NCI-H1417 treated with DMSO at 0.1 percent for 48 hours (cell line): ENCODE data around the gene CPT1A.

ENCODE experiments used
- DNase-seq: peaks from one replicate; lab custom pipeline; 2025; lab: John Stamatoyannopoulos, UW

CPT1A gene

DNA sequence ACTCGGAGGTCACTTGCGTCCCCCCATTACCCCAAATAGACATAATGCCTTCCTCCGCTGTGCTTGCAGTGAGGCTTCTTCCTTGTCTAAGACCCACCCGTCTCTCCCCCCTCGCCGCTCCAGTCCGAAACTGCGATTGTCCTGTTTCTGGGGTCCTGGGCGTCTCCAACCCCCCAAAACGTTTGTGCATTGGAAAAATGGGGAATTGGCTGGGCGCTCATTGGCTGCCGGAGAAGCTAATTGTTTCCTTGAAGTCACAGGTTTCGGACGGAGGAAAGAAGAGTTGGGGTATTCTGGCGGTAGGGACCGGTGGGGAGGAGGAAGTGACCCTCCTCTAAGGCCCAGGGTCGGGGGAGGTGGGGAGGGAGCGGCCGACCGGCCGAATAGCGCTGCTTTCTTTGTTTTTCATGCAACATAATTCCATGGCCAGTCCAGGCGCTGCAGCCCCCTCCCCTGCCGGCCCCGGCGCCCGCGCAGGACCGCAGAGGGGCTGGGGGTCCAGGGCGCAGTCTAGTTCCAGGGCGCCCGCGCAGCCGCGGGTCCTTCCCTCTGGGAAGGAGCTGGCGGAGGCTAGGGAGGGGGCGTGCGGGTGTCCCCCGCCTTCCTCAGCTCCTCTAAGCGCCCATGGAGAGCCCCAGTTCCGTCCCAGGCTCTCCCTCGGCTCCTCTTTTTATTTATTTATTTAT is 12.7 kb upstream of the CPT1A start:
- no peak for DNase-seq

DNA sequence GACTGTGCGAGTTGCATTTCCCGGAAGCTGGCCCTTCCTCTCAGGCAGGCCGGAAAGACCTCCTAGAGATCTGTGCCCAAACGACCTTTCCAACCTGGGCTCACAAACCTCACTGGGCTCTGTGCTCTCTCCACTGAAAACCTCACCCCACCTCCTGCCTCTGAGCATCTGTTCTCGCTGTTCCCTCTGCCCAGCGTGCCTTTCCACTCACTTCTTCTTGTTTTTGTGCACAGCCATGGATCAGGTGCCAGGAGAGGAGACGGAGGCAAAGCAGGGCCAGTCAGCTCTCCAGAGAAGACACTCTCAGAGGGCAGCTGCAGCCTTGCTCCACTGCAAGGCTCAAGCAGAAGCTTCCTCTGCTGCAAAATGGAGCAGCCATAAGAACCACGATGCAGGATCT is 10.9 kb upstream of the CPT1A start:
- no peak for DNase-seq

- no peak for DNase-seq
Observed at GRCh38 chr11:68848429-68848828, 6.7 kb upstream of the CPT1A start.

- no peak for DNase-seq
Observed at GRCh38 chr11:68847395-68847794, 5.7 kb upstream of the CPT1A start.

- DNase-seq: no peak
Observed at GRCh38 chr11:68845351-68846002, 3.8 kb upstream of the CPT1A start.

GRCh38 chr11:68844801-68845200 is 3.1 kb upstream of the CPT1A start:
- DNase-seq: no peak

DNA sequence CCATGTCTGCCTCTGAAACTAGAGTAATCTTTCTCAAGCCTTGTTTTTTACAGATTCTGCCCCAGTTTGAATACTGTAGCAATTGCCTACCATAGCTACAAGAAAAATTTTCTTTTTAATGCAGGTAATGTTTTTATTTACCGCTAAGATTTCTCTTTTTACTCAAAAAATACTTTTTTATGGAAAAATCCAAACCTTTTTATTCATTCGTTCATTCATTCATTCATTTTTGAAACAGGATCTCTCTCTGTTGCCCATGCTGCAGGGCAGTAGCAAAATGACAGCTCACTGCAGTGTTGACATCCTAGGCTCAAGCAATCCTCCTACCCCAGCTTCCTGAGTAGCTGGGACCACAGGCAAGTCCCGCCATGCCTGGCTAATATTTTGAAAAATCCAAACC is 2.7 kb upstream of the CPT1A start:
- no peak for DNase-seq

DNA sequence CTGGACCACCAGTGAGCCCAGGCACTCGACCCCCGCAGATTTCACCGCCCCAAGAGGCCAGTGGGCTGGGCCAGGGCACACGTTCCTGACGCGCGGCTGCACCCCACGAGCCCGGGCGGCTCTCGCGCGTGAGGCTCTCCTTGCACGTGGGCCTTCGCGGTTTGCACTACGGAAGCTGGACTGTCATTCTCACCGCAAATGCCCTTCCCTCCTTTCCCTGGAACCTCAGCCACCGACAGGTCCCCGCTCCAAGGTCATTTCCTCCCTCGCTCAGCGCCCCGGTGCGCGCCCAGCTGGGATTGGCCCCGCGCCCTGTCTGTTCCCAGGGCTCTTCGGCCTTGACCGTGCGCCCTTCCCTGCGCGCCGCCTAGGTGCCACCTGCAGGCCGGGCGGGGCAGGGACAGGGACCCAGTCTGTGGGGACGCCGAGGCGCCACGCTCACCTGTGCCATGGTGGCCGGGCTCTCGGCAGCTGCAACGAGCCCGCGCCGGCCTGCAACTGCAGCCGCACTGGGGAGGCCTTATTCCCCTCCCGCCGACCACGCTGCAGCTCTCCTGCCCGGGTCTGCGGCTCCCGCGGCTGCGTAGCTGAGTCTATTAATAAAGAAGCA is 2.1 kb upstream of the CPT1A start:
- DNase-seq: peak; percentile 38

DNA sequence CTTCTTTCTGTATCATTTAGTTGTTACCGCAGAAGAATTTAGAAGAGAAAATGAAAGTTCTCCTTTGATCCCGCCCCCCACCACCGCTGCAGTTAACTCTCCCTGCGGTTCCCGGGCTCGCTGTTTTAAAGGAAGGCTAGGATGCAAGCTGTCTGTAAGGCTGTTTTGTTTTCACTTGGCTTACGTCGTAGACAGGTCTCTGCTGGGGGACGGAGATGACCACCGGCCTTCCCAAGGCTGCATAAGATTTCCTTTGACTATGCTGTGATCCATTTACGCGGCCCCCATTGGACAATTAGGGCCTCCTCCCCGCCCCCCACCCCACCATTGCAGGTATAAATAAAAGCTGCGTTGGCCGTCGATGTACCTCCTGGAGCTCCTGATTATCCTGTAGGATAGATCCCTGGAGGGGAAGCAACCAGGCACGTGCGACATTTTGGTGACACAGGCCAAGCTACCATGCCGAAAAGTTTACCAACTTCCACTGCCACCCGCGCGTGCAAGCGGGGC is 1.4 kb upstream of the CPT1A start:
- DNase-seq: no peak

- no peak for DNase-seq
Observed at GRCh38 chr11:68842427-68843051, 823 bp upstream of the CPT1A start.

DNA sequence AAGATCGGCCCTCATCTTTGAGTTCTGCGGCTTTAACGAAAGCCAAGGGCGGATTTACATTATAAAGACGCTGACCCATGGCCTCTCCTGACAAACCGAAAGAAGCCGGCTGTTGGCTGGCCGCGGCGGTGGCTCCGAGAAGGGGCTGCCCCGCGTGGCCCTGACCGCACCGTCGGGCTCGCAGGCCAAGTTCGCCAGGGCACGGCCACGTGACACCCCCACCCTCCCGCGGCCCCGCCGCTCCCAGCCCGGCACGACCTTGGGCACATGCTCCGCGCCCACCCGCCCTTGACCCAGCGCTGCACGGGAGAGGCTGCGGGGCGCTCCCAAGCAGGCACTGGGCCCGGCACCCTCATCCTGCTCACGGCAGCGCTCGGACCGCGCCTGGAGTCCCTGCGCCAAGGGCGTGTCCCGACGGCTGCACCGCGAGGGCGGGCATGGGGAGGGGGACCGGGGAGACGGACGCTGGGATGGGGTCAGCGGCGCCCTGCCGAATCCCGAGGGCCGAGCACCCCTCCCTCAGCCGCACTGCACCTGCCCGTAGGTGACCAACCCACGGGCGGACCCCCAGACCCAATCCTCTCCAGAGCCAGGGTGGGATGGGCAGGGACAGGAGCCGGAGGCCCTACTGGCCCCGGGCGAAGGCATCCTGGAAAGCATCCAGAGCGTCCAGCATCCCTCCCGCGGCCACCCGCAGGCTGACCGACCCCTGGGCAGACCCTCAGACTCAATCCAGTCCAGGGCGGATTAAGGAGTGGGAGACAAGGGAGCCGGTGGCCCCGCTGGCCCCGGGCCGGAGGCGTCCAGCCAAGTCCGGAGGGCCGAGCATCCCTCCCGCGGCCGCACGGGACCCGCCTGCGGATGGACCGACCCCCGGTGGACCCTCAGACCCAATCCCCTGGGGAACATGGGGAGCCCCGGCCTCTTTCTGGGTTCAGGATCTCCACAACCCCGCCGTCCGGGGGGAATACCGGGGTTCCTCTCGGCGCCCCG is 759 bp downstream of the CPT1A start:
- DNase-seq: no peak

DNA sequence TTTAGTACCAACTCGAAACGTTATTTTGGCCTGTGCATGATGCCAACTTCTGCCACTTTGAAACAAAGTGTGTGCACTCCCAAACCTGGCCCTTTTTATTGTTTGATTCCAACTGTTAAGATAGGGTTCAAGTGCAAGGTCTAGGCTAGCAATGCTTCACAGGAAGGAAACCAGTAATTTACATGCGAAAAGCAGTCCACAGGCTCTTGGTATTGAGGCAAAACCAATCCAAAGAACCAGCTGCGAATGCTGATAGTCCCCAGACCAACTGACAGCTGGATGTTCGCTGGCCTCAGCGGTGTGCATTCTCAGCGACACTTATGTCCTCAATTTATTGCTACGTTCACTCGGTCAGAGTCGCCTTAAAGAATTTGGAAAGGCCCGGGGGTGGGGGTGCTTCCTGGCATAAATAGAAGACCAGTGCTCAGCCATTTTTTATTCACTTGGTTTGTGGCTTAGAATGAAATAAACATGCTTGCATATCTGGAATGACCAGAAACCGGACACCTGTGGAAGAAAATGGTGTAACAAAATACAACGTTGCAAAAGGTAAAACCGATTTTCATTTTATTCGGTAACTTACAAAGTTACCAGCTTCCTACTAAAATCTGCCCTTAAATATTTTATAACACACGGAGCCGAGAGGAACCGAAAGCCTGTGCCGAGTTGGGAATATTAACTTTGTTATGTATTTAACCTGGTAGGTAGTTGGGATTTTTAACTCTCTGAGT is 1.6 kb downstream of the CPT1A start:
- DNase-seq: no peak

GRCh38 chr11:68839054-68839865 is 2.5 kb downstream of the CPT1A start:
- peak; percentile 89 for DNase-seq

DNA sequence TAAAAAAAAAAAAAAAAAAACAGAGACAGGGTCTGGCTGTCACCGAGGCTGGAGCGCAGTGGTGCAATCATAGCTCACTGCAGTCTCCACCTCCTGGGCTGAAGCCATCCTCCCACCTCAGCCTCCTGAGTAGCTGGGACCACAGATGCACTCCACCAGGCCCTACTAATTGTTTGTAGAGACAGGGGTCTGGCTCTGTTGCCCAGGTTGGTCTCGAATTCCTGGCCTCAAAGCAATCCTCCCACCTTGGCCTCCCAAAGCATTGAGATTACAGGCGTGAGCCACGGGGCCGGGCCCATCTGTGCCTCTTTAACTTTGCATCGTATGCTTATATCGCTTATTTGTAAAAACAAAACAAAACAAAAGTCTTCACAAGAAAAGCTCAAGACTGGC is 3.1 kb downstream of the CPT1A start:
- DNase-seq: no peak

DNA sequence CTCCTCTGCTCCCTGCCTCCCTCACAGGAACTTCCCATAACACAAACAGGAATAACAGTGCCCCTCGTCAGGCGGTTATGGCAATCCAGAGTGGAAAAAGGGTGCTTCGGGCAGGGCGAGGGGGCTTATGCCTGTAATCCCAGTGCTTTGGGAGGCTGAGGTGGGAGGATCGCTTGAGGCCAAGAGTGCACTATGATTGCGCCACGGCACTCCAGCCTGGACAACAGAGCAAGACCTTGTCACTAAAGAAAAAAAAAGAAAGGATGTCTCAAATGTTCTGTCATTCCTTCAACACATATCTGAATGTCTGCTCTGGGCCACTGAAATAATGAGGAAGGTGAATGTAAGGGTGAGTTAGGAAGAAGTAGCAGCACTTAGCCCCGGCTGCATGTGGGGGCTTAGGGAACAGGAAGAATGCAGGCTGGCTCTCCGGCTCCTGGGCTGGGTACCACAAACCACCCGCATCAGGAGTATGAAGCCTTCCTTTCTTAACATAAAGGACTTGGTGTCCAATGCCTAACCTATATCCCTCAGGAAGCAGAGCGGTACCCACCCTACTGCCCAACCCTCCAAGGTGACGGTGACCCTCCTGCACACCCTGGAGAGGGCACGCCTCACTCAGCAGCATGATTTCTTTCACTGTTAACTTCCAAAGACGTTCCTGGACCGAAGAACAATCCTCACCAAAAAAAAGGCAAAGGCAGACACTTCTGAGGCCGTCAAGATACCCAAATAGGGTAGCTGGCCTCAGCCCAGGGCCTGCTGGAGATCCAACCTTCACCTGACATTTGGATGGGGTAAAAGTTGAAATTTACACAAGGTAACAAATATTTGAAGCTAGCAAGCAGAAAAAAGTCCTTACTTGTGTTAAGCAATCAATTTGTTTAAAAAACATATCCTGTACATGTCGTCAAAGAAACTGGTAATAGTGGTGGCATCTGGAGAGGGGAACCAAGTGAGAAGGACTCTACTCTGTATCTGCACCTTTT is 3.8 kb downstream of the CPT1A start:
- no peak for DNase-seq

- no peak for DNase-seq
Observed at GRCh38 chr11:68835749-68836148, 6.0 kb downstream of the CPT1A start.

DNA sequence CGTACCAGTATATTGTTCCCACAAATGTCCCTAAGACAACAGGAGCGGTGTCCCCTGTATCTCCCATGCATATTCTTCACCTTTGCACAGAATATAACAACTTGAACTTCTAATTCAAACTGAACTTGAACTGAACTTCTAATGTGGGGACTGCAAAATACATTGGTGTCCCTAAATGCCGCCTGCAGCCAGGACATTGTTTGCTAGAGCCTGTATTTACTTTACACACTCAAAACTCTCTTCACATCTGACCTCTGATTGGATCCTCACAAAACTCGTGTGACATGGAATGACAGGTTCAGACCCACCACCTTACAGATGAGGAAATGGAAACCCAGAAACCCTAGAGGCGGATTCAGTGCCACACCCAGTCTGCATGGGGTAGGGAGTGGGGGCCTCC is 6.4 kb downstream of the CPT1A start:
- DNase-seq: no peak

GRCh38 chr11:68832476-68833181 is 9.1 kb downstream of the CPT1A start:
- no peak for DNase-seq
